GM12865 (cell line): Measurements from ENCODE around the gene PPARA.

ENCODE experiments used
- DNase-seq: peaks from one replicate; pipeline ENCODE4 v3.0.0; 2010; ENCODE audit warnings: low read depth
- H3K4me3 ChIP-seq: 2 replicates; pipeline ENCODE4 v1.5.1; 2011; ENCODE audit warnings: mild to moderate bottlenecking, low read depth, low read length, control low read depth
- CTCF ChIP-seq: IDR thresholded peaks from 2 replicates; pipeline ENCODE4 v1.5.1; 2011; ENCODE audit warnings: low read length, control low read depth, low read depth, inconsistent platforms; ENCODE audit not compliant: insufficient read depth; ENCODE audit errors: missing control alignments

The PPARA gene

GRCh38 chr22:46290121-46290842 lies 140.0 kb downstream of the PPARA start:
- TF ChIP-seq CTCF = no peak
- no peak for DNase-seq
- H3K4me3 ChIP-seq = no peak overlapping the region

GRCh38 chr22:46290843-46291785 lies 140.8 kb downstream of the PPARA start:
- TF ChIP-seq CTCF = no peak
- no peak overlapping the region for H3K4me3 ChIP-seq
- no peak for DNase-seq

GRCh38 chr22:46292173-46292572 lies 141.8 kb downstream of the PPARA start:
- no peak for DNase-seq
- no peak overlapping the region for H3K4me3 ChIP-seq
- no peak for TF ChIP-seq CTCF

- TF ChIP-seq CTCF = no peak
Measured at GRCh38 chr22:46292732-46293131, 142.4 kb downstream of the PPARA start.

More at GRCh38 chr22:46292732-46293131, 142.4 kb downstream of the PPARA start:
- no peak for DNase-seq
- no peak overlapping the region for H3K4me3 ChIP-seq
